ENCODE data around the gene NSD2. TPM values are rescaled to one million over a fixed set of nuclear protein-coding genes. Genes with fewer than 3 reads are reported as not detected.
"Not testable (repeated sequence)": the region's sequence is repeated elsewhere in the genome, so short reads cannot be mapped to it uniquely, and the experiment has no call there.

NSD2 gene
- total and polyA plus RNA-seq, 9 donors = 9.1 to 41.9 (median 20.3) TPM

DNA sequence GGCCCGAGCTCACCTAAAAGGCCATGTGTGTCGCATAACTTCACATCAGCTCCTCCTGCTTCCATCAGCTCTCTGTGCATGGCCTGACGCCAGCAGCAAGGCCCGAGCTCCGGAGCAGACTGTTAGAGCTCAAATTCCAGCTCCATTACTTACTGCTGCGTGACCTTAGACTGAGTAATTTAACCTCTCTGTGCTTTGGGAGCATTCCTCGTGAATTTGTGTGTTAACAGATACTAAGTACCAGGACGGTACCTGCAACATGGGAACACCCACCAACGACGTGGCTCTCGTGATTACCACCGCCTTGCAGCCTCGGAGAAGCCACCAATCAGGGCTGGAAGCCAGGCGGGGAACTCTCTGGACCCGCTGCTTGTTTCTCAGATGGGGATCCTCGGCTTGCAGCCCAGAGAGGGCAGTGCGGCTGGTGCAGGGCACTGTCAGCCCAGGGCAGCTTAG is 28.2 kb upstream of the NSD2 start:
- no peak overlapping the region for H3K27ac ChIP-seq

GRCh38 chr4:1843852-1844251 is 27.3 kb upstream of the NSD2 start:
- TF ChIP-seq, protein P1, sequence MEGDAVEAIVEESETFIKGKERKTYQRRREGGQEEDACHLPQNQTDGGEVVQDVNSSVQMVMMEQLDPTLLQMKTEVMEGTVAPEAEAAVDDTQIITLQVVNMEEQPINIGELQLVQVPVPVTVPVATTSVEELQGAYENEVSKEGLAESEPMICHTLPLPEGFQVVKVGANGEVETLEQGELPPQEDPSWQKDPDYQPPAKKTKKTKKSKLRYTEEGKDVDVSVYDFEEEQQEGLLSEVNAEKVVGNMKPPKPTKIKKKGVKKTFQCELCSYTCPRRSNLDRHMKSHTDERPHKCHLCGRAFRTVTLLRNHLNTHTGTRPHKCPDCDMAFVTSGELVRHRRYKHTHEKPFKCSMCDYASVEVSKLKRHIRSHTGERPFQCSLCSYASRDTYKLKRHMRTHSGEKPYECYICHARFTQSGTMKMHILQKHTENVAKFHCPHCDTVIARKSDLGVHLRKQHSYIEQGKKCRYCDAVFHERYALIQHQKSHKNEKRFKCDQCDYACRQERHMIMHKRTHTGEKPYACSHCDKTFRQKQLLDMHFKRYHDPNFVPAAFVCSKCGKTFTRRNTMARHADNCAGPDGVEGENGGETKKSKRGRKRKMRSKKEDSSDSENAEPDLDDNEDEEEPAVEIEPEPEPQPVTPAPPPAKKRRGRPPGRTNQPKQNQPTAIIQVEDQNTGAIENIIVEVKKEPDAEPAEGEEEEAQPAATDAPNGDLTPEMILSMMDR (IDR thresholded peaks at IDR 0.05) = no peak
- no peak for TF ChIP-seq POLR2A (IDR thresholded peaks at IDR 0.05)
- TF ChIP-seq EP300 (IDR thresholded peaks at IDR 0.05) = no peak
- WGBS, 3 donors = 69 to 76% (median 72%) methylated on average over 10 of the region's 10 CpGs
- Histone ChIP-seq H3K27me3 (no peaks in the 10 kb centered on the region), H3K9me3 (no peaks in the 10 kb centered on the region), H3K27ac (no peak overlapping the region), H3K36me3 (no peaks in the 10 kb centered on the region), H3K4me3 (no peak overlapping the region), H3K4me1 (ENCODE audit: insufficient read depth) (no peaks in the 10 kb centered on the region)
- no peak for DNase-seq
- intact Hi-C loops (cut with DNase I) = no loop called here

More for the DNA sequence above, 28.2 kb upstream of the NSD2 start:
- H3K4me3 ChIP-seq = no peak overlapping the region
- H3K9me3 ChIP-seq = no peaks in the 10 kb centered on the region
- no peaks in the 10 kb centered on the region for H3K36me3 ChIP-seq
- 51 to 60% (median 60%) methylated on average over 17 of the region's 17 CpGs for WGBS, 3 donors
- no peaks in the 10 kb centered on the region for H3K27me3 ChIP-seq
- intact Hi-C loops (cut with DNase I) = no loop called here
- no peaks in the 10 kb centered on the region for H3K4me1 ChIP-seq (ENCODE audit: insufficient read depth)
- peak in 1 of 5 donors; percentile 30 for DNase-seq
- TF ChIP-seq, protein P1 (IDR thresholded peaks at IDR 0.05) = no peak
- TF ChIP-seq POLR2A (IDR thresholded peaks at IDR 0.05) (no peak), EP300 (IDR thresholded peaks at IDR 0.05) (no peak)

DNA sequence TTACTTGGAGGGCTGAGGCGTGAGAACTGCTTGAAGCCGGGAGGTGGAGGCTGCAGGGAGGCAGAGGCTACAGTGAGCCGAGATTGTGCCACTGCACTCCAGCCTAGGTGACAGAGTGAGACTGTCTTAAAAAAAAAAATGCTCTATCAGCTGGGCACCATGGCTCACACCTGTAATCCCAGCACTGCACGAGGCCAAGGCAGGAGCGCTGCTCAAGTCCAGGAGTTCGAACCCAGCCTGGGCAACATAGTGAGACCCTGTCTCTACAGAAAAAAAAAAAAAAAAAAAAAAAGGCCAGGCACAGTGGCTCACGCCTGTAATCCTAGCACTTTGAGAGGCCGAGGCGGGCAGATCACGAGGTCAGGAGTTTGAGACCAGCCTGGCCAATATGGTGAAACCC is 26.6 kb upstream of the NSD2 start:
- H3K4me1 ChIP-seq (ENCODE audit: insufficient read depth); DNase-seq; intact Hi-C loops (cut with DNase I); H3K9me3 ChIP-seq; H3K36me3 ChIP-seq; H3K4me3 ChIP-seq; H3K27me3 ChIP-seq; H3K27ac ChIP-seq: not testable (repeated sequence)
- 95 to 96% (median 96%) methylated on average over 10 of the region's 10 CpGs for WGBS, 3 donors

- intact Hi-C loops (cut with DNase I) = no loop called here
- 76 to 85% (median 83%) methylated on average over 2 of the region's 2 CpGs for WGBS, 3 donors
- Histone ChIP-seq H3K4me3 (no peak overlapping the region), H3K4me1 (ENCODE audit: insufficient read depth) (peaks cover 5% of the 10 kb centered on the region), H3K36me3 (no peaks in the 10 kb centered on the region), H3K27ac (no peak overlapping the region), H3K27me3 (no peaks in the 10 kb centered on the region), H3K9me3 (no peaks in the 10 kb centered on the region)
- no peak for TF ChIP-seq POLR2A (IDR thresholded peaks at IDR 0.05)
- TF ChIP-seq EP300 (IDR thresholded peaks at IDR 0.05) = no peak
- TF ChIP-seq, protein P1 (IDR thresholded peaks at IDR 0.05) = no peak
- DNase-seq = no peak
Measured at GRCh38 chr4:1846580-1846979, 24.6 kb upstream of the NSD2 start.

DNA sequence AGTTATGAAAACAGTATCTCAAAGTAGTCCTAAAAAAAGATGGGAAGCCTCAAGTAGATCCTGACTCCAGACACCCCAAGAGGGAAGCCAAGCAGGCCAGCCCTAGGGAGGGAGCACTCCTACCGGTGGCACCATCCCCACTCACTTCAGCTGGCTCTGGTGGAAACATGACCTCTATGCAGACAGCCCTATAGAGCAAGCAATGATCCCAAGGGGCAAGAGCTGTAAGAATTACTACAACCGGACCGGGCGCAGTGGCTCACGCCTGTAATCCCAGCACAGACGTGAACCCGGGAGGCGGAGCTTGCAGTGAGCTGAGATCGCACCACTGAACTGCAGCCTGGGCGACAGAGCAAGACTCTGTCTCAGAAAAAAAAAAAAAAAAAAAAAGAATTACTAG is 20.9 kb upstream of the NSD2 start:
- H3K4me1 ChIP-seq (ENCODE audit: insufficient read depth) = peaks cover 10% of the 10 kb centered on the region
- intact Hi-C loops (cut with DNase I) = no loop called here
- TF ChIP-seq EP300 (IDR thresholded peaks at IDR 0.05) (no peak), POLR2A (IDR thresholded peaks at IDR 0.05) (no peak)
- TF ChIP-seq, protein P1 (IDR thresholded peaks at IDR 0.05) = no peak

More for the DNA sequence above, 20.9 kb upstream of the NSD2 start:
- Histone ChIP-seq H3K36me3 (no peaks in the 10 kb centered on the region), H3K9me3 (no peaks in the 10 kb centered on the region), H3K4me3 (no peak overlapping the region), H3K27ac (no peak overlapping the region), H3K27me3 (no peaks in the 10 kb centered on the region)
- WGBS, 3 donors = 84 to 92% (median 85%) methylated on average over 10 of the region's 10 CpGs
- DNase-seq = no peak

All from ovary (tissue), 9 donors.